GM12878 (cell line): ENCODE measurements around the gene CRTC3. TPM values are rescaled to one million over a fixed set of nuclear protein-coding genes. Genes with fewer than 3 reads are reported as not detected.

Experiments used
- ATAC-seq: fragments of 200-7000 bp; cut with Tn5 transposase; 3 replicates; pipeline ENCODE4 v1.9.1; 2020; ENCODE audit warnings: mild to moderate bottlenecking, moderate library complexity
- BruUV-seq: library from RNA; stranded (reverse); fragments of 400-500 nt; replicated peaks from 2 replicates; lab custom pipeline; 2021; lab: Mats Ljungman, UMichigan
- CTCF ChIA-PET: fragments of 300-600 bp; sonication (Branson Sonifier 250); formaldehyde crosslinking; extraction: SDS; loops from one replicate; lab custom pipeline; 2021; ENCODE audit warnings: inconsistent platforms; lab: Yijun Ruan, JAX
- POLR2A ChIA-PET: fragments of 350-600 bp; formaldehyde crosslinking; extraction: SDS; loops from one replicate; lab custom pipeline; 2021; ENCODE audit warnings: inconsistent platforms; lab: Charles Lee
- RAD21 ChIA-PET: fragments of 300-600 bp; sonication (Branson Sonifier 250); formaldehyde crosslinking; loops from one replicate; lab custom pipeline; 2023; ENCODE audit warnings: antibody characterized with exemption; ENCODE audit not compliant: unreplicated experiment; lab: Charles Lee
- SMC1A ChIA-PET: fragments of 300-600 bp; sonication (Branson Sonifier 250); formaldehyde crosslinking; loops from one replicate; lab custom pipeline; 2023; ENCODE audit not compliant: unreplicated experiment, uncharacterized antibody; lab: Charles Lee
- DNase-seq: peaks from one replicate; pipeline ENCODE4 v3.0.0-alpha.2; 2011; ENCODE audit warnings: low read depth, low spot score
- FAIRE-seq: peaks from 3 replicates; lab custom pipeline; 2011; peaks lifted over from hg19 to GRCh38; lab: Jason Lieb, UNC
- H2AFZ ChIP-seq: 2 replicates; pipeline ENCODE4 v1.6.0; 2011; ENCODE audit warnings: low read depth, low read length, control low read depth; ENCODE audit not compliant: control insufficient read depth
- H3K27ac ChIP-seq: 2 replicates; pipeline ENCODE4 v1.5.1; 2011; ENCODE audit warnings: control low read depth; ENCODE audit not compliant: control insufficient read depth, insufficient read depth
- H3K27me3 ChIP-seq, 2 experiments: replicated peaks in 1 of 2; 2 replicates each; pipeline versions ENCODE4 v1.6.0 to v1.6.1; 2011; ENCODE audit warnings: low read length in 1 of 2; ENCODE audit not compliant: control insufficient read depth in 2 of 2, insufficient read depth in 2 of 2
- H3K36me3 ChIP-seq, 2 experiments: 2 replicates each; pipeline ENCODE4 v1.5.1; 2011; ENCODE audit warnings: low read length in 1 of 2; ENCODE audit not compliant: control insufficient read depth in 2 of 2, insufficient read depth in 2 of 2
- H3K4me1 ChIP-seq: 2 replicates; pipeline ENCODE4 v1.6.1; 2011; ENCODE audit warnings: mild to moderate bottlenecking, low read length, moderate library complexity, mixed read lengths; ENCODE audit not compliant: control insufficient read depth, insufficient read depth
- H3K4me2 ChIP-seq: 2 replicates; pipeline ENCODE4 v1.6.0; 2011; ENCODE audit warnings: control low read depth; ENCODE audit not compliant: control insufficient read depth, insufficient read depth
- H3K4me3 ChIP-seq: fragments of 200-600 bp; sonication (generic); 2 replicates; pipeline ENCODE4 v1.5.1; 2016
- H3K79me2 ChIP-seq: 2 replicates; pipeline ENCODE4 v1.6.0; 2011; ENCODE audit warnings: low read length; ENCODE audit not compliant: control insufficient read depth, insufficient read depth
- H3K9ac ChIP-seq: 2 replicates; pipeline ENCODE4 v1.8.0; 2011; ENCODE audit warnings: low read length, control low read depth, mixed read lengths; ENCODE audit not compliant: control insufficient read depth, insufficient read depth
- H3K9me3 ChIP-seq: replicated peaks from 3 replicates; pipeline ENCODE4 v1.5.1; 2011; ENCODE audit warnings: mild to moderate bottlenecking, low read length; ENCODE audit not compliant: control insufficient read depth, insufficient read depth
- H4K20me1 ChIP-seq: 2 replicates; pipeline ENCODE4 v1.6.0; 2011; ENCODE audit not compliant: control insufficient read depth, insufficient read depth
- IKZF2 ChIP-seq, 2 experiments: fragments of 450-650 bp; IDR thresholded peaks; 2 replicates each; pipeline ENCODE4 v1.6.1; 2017; ENCODE audit warnings: mild to moderate bottlenecking in 2 of 2, moderate library complexity in 2 of 2
- MTA3 ChIP-seq: IDR thresholded peaks from 2 replicates; pipeline ENCODE4 v1.6.1; 2012; ENCODE audit warnings: low read length, inconsistent platforms, borderline replicate concordance
- MXI1 ChIP-seq: fragments of 150-350 bp; IDR thresholded peaks from 2 replicates; pipeline ENCODE4 v1.6.1; 2011; ENCODE audit warnings: low read depth, mild to moderate bottlenecking, inconsistent platforms, low read length, improper control_type of control experiment
- POLR2A ChIP-seq: IDR thresholded peaks from 2 replicates; pipeline ENCODE4 v1.6.1; 2011; ENCODE audit warnings: low read depth, mild to moderate bottlenecking, low read length
- POLR2AphosphoS5 ChIP-seq: IDR thresholded peaks from 2 replicates; pipeline ENCODE4 v1.6.1; 2011; ENCODE audit warnings: mild to moderate bottlenecking, low read length, inconsistent platforms
- SIX5 ChIP-seq: IDR thresholded peaks from 2 replicates; pipeline ENCODE4 v1.6.1; 2011; ENCODE audit warnings: mild to moderate bottlenecking, low read depth, low read length, moderate library complexity; ENCODE audit not compliant: severe bottlenecking
- ZNF274 ChIP-seq: IDR thresholded peaks from one replicate; pipeline ENCODE4 v1.8.0; 2011; ENCODE audit not compliant: insufficient read length, insufficient read depth
- WGBS: methylation state at CpG from one replicate; pipeline ENCODE4 v1.1.6; 2016; ENCODE audit warnings: low lambda C conversion rate; ENCODE audit not compliant: insufficient replicate concordance, insufficient coverage; ENCODE audit errors: missing lambda C conversion rate; 5-methylcytosine and 5-hydroxymethylcytosine counted together
- in situ Hi-C: fragments of 300-500 bp; cut with MboI; formaldehyde crosslinking; loops from 9 replicates; pipeline ENCODE4 v1.14.3; 2018; ENCODE audit warnings: mixed read lengths
- intact Hi-C: fragments of 100-400 bp; cut with micrococcal nuclease; formaldehyde crosslinking; loops from one replicate; pipeline ENCODE4 v1.14.2; 2022; ENCODE audit not compliant: unreplicated experiment
- polyA plus RNA-seq, 11 experiments: library from polyadenylated mRNA; depleted of rRNA in 4 of 11; unstranded in 6 of 11; stranded (reverse) in 5 of 11; fragments of >200 nt; fragmentation: Nextera tagmentation in 4 of 11; fragmentation: Illumina TruSeq in 1 of 11; extraction: Ambion mirVana in 4 of 11; extraction: Trizol in 1 of 11; gene quantifications; 1 replicate in 1 of 11; 2 replicates in 10 of 11; pipeline versions ENCODE4 v1.2.1 to v1.2.3, GENCODE V29; 2011 to 2016; ENCODE audit warnings: inconsistent platforms in 2 of 11, missing spikeins in 2 of 11, low read depth in 1 of 11
- total RNA-seq, 4 experiments: library from RNA; depleted of rRNA in 3 of 4; stranded (reverse); fragments of >200 nt in 3 of 4; fragmentation: Illumina TruSeq in 1 of 4; extraction: Trizol in 1 of 4; gene quantifications; 2 replicates each; pipeline versions ENCODE4 v1.2.1 to v1.2.3, GENCODE V29; 2013 to 2021
- TF ChIP-seq, protein P1 (sequence below): fragments of 450-650 bp; IDR thresholded peaks from 2 replicates; pipeline ENCODE4 v1.6.1; 2017; ENCODE audit warnings: antibody characterized with exemption, mild to moderate bottlenecking, moderate library complexity
- TF ChIP-seq, protein P2 (sequence below), 3 experiments: IDR thresholded peaks in 2 of 3; conservative IDR thresholded peaks in 1 of 3; 2 replicates each; pipeline ENCODE4 v1.5.1; 2011; ENCODE audit warnings: low read depth in 3 of 3, low read length in 3 of 3, mild to moderate bottlenecking in 3 of 3, control low read depth in 2 of 3, moderate library complexity in 2 of 3, inconsistent platforms in 1 of 3, mixed read lengths in 1 of 3; ENCODE audit not compliant: control insufficient read depth in 2 of 3, insufficient read depth in 1 of 3; ENCODE audit errors: extremely low read depth in 1 of 3

The CRTC3 gene
- total and polyA plus RNA-seq, 10 of the 15 experiments (the other 5 are each of a cell fraction or from before 2014, with no cell fraction given) = 3.5 to 36.9 (median 18.9) TPM

DNA sequence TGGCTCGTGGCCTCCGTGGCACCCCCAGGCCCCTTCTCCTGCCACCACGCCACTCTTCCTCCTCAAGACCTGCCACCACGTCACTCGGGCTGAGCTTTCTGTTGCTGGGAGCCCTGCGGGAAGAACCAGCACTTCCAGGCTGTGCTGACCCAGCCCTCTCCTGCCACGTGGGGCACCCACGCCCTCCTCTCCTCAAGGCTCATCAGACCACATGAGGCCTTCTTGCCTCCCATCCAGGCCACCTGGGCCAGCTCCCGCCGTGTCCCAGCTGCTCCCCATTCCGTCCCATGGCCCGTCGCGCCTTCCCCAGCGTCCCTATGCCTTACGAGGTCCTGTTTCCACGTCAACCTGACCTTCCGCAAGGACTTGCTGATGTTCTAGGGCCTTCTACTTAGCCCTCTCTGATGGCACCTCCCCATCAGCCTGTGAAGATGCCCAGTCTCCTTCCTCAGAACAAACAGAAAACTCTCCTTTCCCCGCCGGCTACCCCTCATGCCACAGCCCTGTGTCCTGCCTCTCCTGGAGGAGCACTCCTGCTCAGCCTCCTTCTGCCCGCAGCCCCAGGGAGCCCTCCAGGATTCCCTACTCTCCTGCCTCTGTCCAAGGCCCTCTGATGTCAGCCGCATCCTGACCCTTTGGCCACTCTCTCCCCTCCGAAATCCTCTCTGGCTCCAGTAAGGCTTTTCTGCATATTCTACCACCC lies 116.3 kb downstream of the CRTC3 start:
- Histone ChIP-seq H3K9me3 (no peaks in the 10 kb centered on the region), H3K27me3 (no peaks in the 10 kb centered on the region), H3K9ac (no peak overlapping the region), H3K4me2 (no peak overlapping the region), H3K4me1 (peaks cover 14% of the 10 kb centered on the region), H3K36me3 (peaks cover 9 to 15% of the 10 kb centered on the region in 2 experiments), H4K20me1 (no peaks in the 10 kb centered on the region), H3K27ac (no peak overlapping the region), H2AFZ (no peak overlapping the region), H3K79me2 (no peaks in the 10 kb centered on the region), H3K4me3 (no peak overlapping the region)
- in situ Hi-C loops (loop anchor here (5.0 kb wide), 1 partner anchor 241 kb away; no protein-coding TSS in a partner anchor), intact Hi-C loops (no loop called here)
- no peak for FAIRE-seq
- ChIA-PET RAD21 (no interaction called here), SMC1A (no interaction called here), POLR2A (no interaction called here), CTCF (interaction anchor here (0.9 kb wide), 1 partner anchor 134 kb away, joined by 3 read pairs; no protein-coding TSS in a partner anchor)
- WGBS = 80% methylated on average over 23 of the region's 23 CpGs
- BruUV-seq = no TSS peak
- DNase-seq = no peak
- no peak for ATAC-seq
- TF ChIP-seq, protein P1, sequence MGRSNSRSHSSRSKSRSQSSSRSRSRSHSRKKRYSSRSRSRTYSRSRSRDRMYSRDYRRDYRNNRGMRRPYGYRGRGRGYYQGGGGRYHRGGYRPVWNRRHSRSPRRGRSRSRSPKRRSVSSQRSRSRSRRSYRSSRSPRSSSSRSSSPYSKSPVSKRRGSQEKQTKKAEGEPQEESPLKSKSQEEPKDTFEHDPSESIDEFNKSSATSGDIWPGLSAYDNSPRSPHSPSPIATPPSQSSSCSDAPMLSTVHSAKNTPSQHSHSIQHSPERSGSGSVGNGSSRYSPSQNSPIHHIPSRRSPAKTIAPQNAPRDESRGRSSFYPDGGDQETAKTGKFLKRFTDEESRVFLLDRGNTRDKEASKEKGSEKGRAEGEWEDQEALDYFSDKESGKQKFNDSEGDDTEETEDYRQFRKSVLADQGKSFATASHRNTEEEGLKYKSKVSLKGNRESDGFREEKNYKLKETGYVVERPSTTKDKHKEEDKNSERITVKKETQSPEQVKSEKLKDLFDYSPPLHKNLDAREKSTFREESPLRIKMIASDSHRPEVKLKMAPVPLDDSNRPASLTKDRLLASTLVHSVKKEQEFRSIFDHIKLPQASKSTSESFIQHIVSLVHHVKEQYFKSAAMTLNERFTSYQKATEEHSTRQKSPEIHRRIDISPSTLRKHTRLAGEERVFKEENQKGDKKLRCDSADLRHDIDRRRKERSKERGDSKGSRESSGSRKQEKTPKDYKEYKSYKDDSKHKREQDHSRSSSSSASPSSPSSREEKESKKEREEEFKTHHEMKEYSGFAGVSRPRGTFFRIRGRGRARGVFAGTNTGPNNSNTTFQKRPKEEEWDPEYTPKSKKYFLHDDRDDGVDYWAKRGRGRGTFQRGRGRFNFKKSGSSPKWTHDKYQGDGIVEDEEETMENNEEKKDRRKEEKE = no peak
- TF ChIP-seq SIX5 (no peak), POLR2A (0 out of 2 replicates have a peak, but pooled peaks have one; percentile 34), IKZF2 (IDR thresholded peaks at IDR 0.05) (no peak), MXI1 (no peak), ZNF274 (no peak), MTA3 (no peak), POLR2AphosphoS5 (0 out of 2 replicates have a peak, but pooled peaks have one; percentile 33)
- TF ChIP-seq, protein P2, sequence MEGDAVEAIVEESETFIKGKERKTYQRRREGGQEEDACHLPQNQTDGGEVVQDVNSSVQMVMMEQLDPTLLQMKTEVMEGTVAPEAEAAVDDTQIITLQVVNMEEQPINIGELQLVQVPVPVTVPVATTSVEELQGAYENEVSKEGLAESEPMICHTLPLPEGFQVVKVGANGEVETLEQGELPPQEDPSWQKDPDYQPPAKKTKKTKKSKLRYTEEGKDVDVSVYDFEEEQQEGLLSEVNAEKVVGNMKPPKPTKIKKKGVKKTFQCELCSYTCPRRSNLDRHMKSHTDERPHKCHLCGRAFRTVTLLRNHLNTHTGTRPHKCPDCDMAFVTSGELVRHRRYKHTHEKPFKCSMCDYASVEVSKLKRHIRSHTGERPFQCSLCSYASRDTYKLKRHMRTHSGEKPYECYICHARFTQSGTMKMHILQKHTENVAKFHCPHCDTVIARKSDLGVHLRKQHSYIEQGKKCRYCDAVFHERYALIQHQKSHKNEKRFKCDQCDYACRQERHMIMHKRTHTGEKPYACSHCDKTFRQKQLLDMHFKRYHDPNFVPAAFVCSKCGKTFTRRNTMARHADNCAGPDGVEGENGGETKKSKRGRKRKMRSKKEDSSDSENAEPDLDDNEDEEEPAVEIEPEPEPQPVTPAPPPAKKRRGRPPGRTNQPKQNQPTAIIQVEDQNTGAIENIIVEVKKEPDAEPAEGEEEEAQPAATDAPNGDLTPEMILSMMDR (IDR thresholded peaks at IDR 0.05 in 2 of 3, conservative IDR thresholded peaks at IDR 0.05 in 1 of 3; ENCODE audit: control insufficient read depth in 2 of 3, extremely low read depth in 1 of 3, insufficient read depth in 1 of 3, low read depth in 3 of 3, low read length in 3 of 3) = no peak
